Breast epithelium (tissue), 3 donors: Measurements from ENCODE around the gene BCL2L14.

Source experiments
- POLR2A ChIP-seq: fragments of 450-650 bp; IDR thresholded peaks from one replicate; pipeline ENCODE4 v1.6.1; 2016; ENCODE audit warnings: antibody characterized with exemption, mild to moderate bottlenecking, moderate library complexity
- POLR2AphosphoS5 ChIP-seq, 3 donors: sonication (generic); formaldehyde crosslinking; IDR thresholded peaks; one replicate each; pipeline ENCODE4 v1.6.1; 2017; ENCODE audit warnings: antibody characterized with exemption in 3 of 3
- TF ChIP-seq, protein P1 (sequence below), 3 donors: fragments of 450-650 bp; IDR thresholded peaks; one replicate each; pipeline ENCODE4 v1.5.1; 2016 to 2017; ENCODE audit warnings: antibody characterized with exemption in 3 of 3, mild to moderate bottlenecking in 3 of 3, moderate library complexity in 3 of 3

DNA sequence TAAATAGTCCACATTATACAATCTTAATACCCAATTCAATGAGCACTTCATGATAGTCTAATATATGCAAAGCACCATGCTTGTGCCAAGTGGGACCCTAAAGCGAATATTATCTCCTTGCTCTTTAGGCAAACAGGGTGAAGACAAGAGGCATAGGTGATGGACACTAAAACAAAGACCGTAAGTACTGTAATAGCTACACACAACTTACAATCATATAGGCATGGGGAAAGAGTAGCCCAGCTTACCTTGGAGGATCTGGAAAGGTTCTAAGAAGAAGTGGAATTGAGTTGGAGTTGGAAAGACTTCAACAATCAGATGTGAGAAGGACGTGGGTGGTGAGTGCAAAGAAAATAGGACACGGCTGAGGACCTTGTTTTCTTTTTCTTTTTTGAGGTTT, 19.1 kb upstream of the BCL2L14 start:
- no peak for TF ChIP-seq POLR2AphosphoS5 (IDR thresholded peaks at IDR 0.05)
- TF ChIP-seq, protein P1, sequence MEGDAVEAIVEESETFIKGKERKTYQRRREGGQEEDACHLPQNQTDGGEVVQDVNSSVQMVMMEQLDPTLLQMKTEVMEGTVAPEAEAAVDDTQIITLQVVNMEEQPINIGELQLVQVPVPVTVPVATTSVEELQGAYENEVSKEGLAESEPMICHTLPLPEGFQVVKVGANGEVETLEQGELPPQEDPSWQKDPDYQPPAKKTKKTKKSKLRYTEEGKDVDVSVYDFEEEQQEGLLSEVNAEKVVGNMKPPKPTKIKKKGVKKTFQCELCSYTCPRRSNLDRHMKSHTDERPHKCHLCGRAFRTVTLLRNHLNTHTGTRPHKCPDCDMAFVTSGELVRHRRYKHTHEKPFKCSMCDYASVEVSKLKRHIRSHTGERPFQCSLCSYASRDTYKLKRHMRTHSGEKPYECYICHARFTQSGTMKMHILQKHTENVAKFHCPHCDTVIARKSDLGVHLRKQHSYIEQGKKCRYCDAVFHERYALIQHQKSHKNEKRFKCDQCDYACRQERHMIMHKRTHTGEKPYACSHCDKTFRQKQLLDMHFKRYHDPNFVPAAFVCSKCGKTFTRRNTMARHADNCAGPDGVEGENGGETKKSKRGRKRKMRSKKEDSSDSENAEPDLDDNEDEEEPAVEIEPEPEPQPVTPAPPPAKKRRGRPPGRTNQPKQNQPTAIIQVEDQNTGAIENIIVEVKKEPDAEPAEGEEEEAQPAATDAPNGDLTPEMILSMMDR (IDR thresholded peaks at IDR 0.05): no peak
- no peak for TF ChIP-seq POLR2A
